Skin epidermis (tissue), 12 donors: ENCODE measurements around the gene RPL18.

Experiments
- H3K27ac ChIP-seq, 21 experiments: fragments of 200-600 bp; sonication (generic) in 11 of 21; one replicate each; pipeline ENCODE4 v1.5.0; 2020; ENCODE audit warnings: mild to moderate bottlenecking in 3 of 21, inconsistent platforms in 2 of 21, moderate library complexity in 2 of 21
- H3K4me3 ChIP-seq, 7 experiments: fragments of 200-600 bp; sonication (generic) in 2 of 7; one replicate each; pipeline ENCODE4 v1.5.0; 2020; ENCODE audit warnings: inconsistent platforms in 2 of 7, mild to moderate bottlenecking in 2 of 7, moderate library complexity in 1 of 7

RPL18 gene

GRCh38 chr19:48645620-48646000, 26.6 kb upstream of the RPL18 start:
- Histone ChIP-seq H3K27ac (peak overlapping the region in 20 of 21 experiments; percentile 17 to 92 (median 84)), H3K4me3 (peak overlapping the region; percentile 36 to 53 (median 47))

- H3K27ac ChIP-seq, result peak overlapping the region in 20 of 21 experiments; percentile 17 to 92 (median 84)
- peak overlapping the region; percentile 36 to 53 (median 47) for H3K4me3 ChIP-seq
These were observed 26.1 kb upstream of the RPL18 start for GRCh38 chr19:48644839-48645619.

GRCh38 chr19:48644355-48644754, 25.4 kb upstream of the RPL18 start:
- Histone ChIP-seq H3K4me3 (peak overlapping the region in 3 of 7 experiments; percentile 36 to 53 (median 47)), H3K27ac (peak overlapping the region in 4 of 21 experiments; percentile 77 to 92 (median 90))

- no peak overlapping the region for H3K27ac ChIP-seq
- no peak overlapping the region for H3K4me3 ChIP-seq
These were observed 23.9 kb upstream of the RPL18 start for GRCh38 chr19:48642862-48643261.

- Histone ChIP-seq H3K4me3 (no peak overlapping the region), H3K27ac (no peak overlapping the region)
These were observed 22.9 kb upstream of the RPL18 start for GRCh38 chr19:48641850-48642249.

GRCh38 chr19:48639483-48640375, 20.8 kb upstream of the RPL18 start:
- H3K27ac ChIP-seq, result peak overlapping the region in 8 of 21 experiments; percentile 4 to 97 (median 34)
- peak overlapping the region in 2 of 7 experiments; percentile 6 to 20 for H3K4me3 ChIP-seq

GRCh38 chr19:48638831-48639381, 19.9 kb upstream of the RPL18 start:
- peak overlapping the region in 20 of 21 experiments; percentile 81 to 98 (median 96) for H3K27ac ChIP-seq
- H3K4me3 ChIP-seq, result peak overlapping the region in 4 of 7 experiments; percentile 54 to 87 (median 70)

GRCh38 chr19:48637948-48638830, 19.2 kb upstream of the RPL18 start:
- H3K4me3 ChIP-seq, result peak overlapping the region; percentile 54 to 87 (median 71)
- H3K27ac ChIP-seq, result peak overlapping the region; percentile 75 to 98 (median 95)

GRCh38 chr19:48637449-48637947, 18.5 kb upstream of the RPL18 start:
- H3K27ac ChIP-seq, result peak overlapping the region; percentile 75 to 98 (median 95)
- H3K4me3 ChIP-seq, result peak overlapping the region; percentile 54 to 87 (median 71)

- H3K4me3 ChIP-seq, result peak within 1 kb of the TSS; percentile 54 to 87 (median 71)
- peak within 1 kb of the TSS; percentile 75 to 98 (median 95) for H3K27ac ChIP-seq
These were observed 18.0 kb upstream of the RPL18 start, which contains the start of gene DBP for GRCh38 chr19:48636859-48637448. TSS of gene DBP (minus strand) at chr19:48637379. CDS start at chr19:48636994, 385 bp downstream.

- H3K4me3 ChIP-seq, result peak overlapping the region; percentile 54 to 87 (median 71)
- H3K27ac ChIP-seq, result peak overlapping the region; percentile 54 to 98 (median 95)
These were observed 17.2 kb upstream of the RPL18 start for GRCh38 chr19:48635966-48636858.

GRCh38 chr19:48635263-48635965, 16.4 kb upstream of the RPL18 start:
- Histone ChIP-seq H3K4me3 (peak overlapping the region; percentile 54 to 87 (median 71)), H3K27ac (peak overlapping the region; percentile 48 to 98 (median 95))

GRCh38 chr19:48634424-48635262, 15.7 kb upstream of the RPL18 start:
- peak overlapping the region; percentile 48 to 98 (median 95) for H3K27ac ChIP-seq
- peak overlapping the region; percentile 54 to 87 (median 71) for H3K4me3 ChIP-seq

GRCh38 chr19:48634036-48634342, 15.0 kb upstream of the RPL18 start:
- H3K27ac ChIP-seq, result peak overlapping the region in 20 of 21 experiments; percentile 50 to 98 (median 95)
- H3K4me3 ChIP-seq, result peak overlapping the region in 6 of 7 experiments; percentile 4 to 87 (median 62)

- Histone ChIP-seq H3K27ac (peak overlapping the region in 20 of 21 experiments; percentile 50 to 98 (median 95)), H3K4me3 (peak overlapping the region in 4 of 7 experiments; percentile 54 to 87 (median 70))
These were observed 14.4 kb upstream of the RPL18 start for GRCh38 chr19:48633148-48634035.
